Cardiac muscle cell (in vitro differentiated cells and primary cell): ENCODE measurements around the gene TBC1D5. TPM values are rescaled to one million over a fixed set of nuclear protein-coding genes. Genes with fewer than 3 reads are reported as not detected.

Experiments
- DNase-seq, 2 donors: peaks; one replicate each; pipeline versions ENCODE4 v3.0.0 to v3.0.0-alpha.2; 2010 to 2017; ENCODE audit warnings: low read depth in 1 of 2, low spot score in 1 of 2
- H3K27ac ChIP-seq: fragments of 200-600 bp; sonication (generic); 2 replicates; pipeline ENCODE4 v1.5.1; 2016
- H3K27me3 ChIP-seq: fragments of 200-600 bp; sonication (generic); 2 replicates; pipeline ENCODE4 v1.6.0; 2016; ENCODE audit warnings: control low read depth
- H3K36me3 ChIP-seq: fragments of 200-600 bp; sonication (generic); 2 replicates; pipeline ENCODE4 v1.5.1; 2016; ENCODE audit warnings: control low read depth
- H3K4me1 ChIP-seq: fragments of 200-600 bp; sonication (generic); 2 replicates; pipeline ENCODE4 v1.8.1; 2017; ENCODE audit warnings: low read depth, mild to moderate bottlenecking, mixed run types
- H3K4me3 ChIP-seq: fragments of 200-600 bp; sonication (generic); 2 replicates; pipeline ENCODE4 v1.5.1; 2016; ENCODE audit warnings: mild to moderate bottlenecking
- H3K9me3 ChIP-seq: fragments of 200-600 bp; sonication (generic); 2 replicates; pipeline ENCODE4 v1.5.1; 2017; ENCODE audit warnings: low read depth, mild to moderate bottlenecking, control low read depth
- CTCF ChIP-seq: IDR thresholded peaks from 2 replicates; pipeline ENCODE4 v1.5.1; 2012; ENCODE audit warnings: low read depth, mild to moderate bottlenecking, low read length
- polyA plus RNA-seq: library from polyadenylated mRNA; unstranded; fragments of >200 nt; fragmentation: Nextera tagmentation; extraction: Ambion mirVana; gene quantifications from 2 replicates; pipeline ENCODE4 v1.2.1, GENCODE V29; 2016
- total RNA-seq: library from RNA; depleted of rRNA; stranded (reverse); fragments of >200 nt; gene quantifications from 2 replicates; pipeline ENCODE4 v1.2.3, GENCODE V29; 2016

Gene TBC1D5
- total and polyA plus RNA-seq, 2 experiments from 2014 or later = 34.5 to 66.6 TPM

GRCh38 chr3:17529677-17530076 is 212.8 kb downstream of the TBC1D5 start:
- H3K36me3 ChIP-seq = no peaks in the 10 kb centered on the region
- no peaks in the 10 kb centered on the region for H3K27me3 ChIP-seq
- H3K27ac ChIP-seq = no peak overlapping the region
- TF ChIP-seq CTCF = no peak
- H3K4me1 ChIP-seq = peaks cover 14% of the 10 kb centered on the region
- no peak for DNase-seq
- no peak overlapping the region for H3K4me3 ChIP-seq
- H3K9me3 ChIP-seq = no peaks in the 10 kb centered on the region

GRCh38 chr3:17518189-17519059 is 224.0 kb downstream of the TBC1D5 start:
- no peaks in the 10 kb centered on the region for H3K9me3 ChIP-seq
- no peak overlapping the region for H3K4me3 ChIP-seq
- no peaks in the 10 kb centered on the region for H3K36me3 ChIP-seq
- H3K27ac ChIP-seq = peak overlapping the region; percentile 82
- TF ChIP-seq CTCF = no peak
- peak in 1 of 2 donors; percentile 62 for DNase-seq
- peaks cover 20% of the 10 kb centered on the region for H3K4me1 ChIP-seq
- H3K27me3 ChIP-seq = no peaks in the 10 kb centered on the region

GRCh38 chr3:17515445-17516234 is 226.8 kb downstream of the TBC1D5 start:
- Histone ChIP-seq H3K27me3 (no peaks in the 10 kb centered on the region), H3K27ac (no peak overlapping the region), H3K36me3 (no peaks in the 10 kb centered on the region), H3K4me1 (peaks cover 20% of the 10 kb centered on the region), H3K4me3 (no peak overlapping the region), H3K9me3 (no peaks in the 10 kb centered on the region)
- TF ChIP-seq CTCF = no peak
- no peak for DNase-seq

- Histone ChIP-seq H3K27me3 (no peaks in the 10 kb centered on the region), H3K4me1 (peaks cover 15% of the 10 kb centered on the region), H3K36me3 (no peaks in the 10 kb centered on the region), H3K9me3 (no peaks in the 10 kb centered on the region), H3K4me3 (no peak overlapping the region), H3K27ac (no peak overlapping the region)
- TF ChIP-seq CTCF = no peak
- DNase-seq = no peak
These were observed 227.8 kb downstream of the TBC1D5 start for GRCh38 chr3:17514597-17514996.

- Histone ChIP-seq H3K27me3 (no peaks in the 10 kb centered on the region), H3K9me3 (no peaks in the 10 kb centered on the region), H3K4me3 (no peak overlapping the region), H3K36me3 (no peaks in the 10 kb centered on the region), H3K27ac (no peak overlapping the region), H3K4me1 (peaks cover 9% of the 10 kb centered on the region)
- no peak for TF ChIP-seq CTCF
- no peak for DNase-seq
These were observed 232.2 kb downstream of the TBC1D5 start for GRCh38 chr3:17510265-17510664.
